Fibroblast of peridontal ligament (primary cell): Measurements from ENCODE around the gene PDZRN3.
A peak's percentile ranks its signal among the peaks of the same experiment; 100 is the strongest.

Experiments used
- DNase-seq: peaks from one replicate; pipeline ENCODE4 v3.0.0-alpha.2; 2010; ENCODE audit errors: extremely low read depth

Gene PDZRN3

DNA sequence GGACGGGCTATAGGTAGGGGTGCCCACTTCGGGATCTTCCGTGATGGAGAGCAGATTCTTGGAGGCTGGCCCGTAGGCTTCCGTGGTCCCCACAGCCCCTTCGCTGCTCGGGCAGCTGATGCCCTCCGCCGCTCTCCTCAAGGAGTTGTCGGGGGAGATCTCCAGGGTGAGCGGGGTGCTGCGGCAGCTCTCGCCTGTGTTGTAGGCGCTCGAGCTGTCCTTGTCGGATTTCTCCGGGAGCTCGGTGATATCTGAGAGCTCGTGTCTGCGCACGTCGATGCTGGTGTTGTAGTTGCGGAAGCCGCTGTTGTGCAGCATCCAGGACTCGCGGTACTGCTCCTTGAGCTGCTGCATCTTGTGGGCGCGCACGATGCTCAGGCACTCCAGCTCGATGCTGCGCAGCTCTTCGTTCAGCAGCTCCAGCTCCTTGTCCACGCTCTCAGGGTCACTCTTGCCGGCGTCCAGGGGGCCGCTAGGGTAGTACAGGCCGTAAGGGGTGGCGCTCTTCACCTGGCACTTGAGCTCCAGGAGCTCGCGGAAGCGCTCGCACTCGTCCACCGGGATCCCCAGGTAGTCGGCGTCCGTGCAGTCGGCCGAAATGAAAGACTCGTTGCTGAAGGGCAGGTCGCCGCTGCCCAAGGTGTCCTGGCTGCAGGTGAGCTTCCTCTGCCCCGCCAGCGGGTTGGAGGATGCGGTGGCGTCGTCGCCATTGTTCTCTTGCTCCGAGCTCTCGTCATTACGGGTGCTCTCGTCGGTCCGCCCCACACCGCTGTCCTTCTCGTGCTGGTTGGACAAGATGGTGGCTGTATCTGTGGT is 240.4 kb downstream of the PDZRN3 start:
- DNase-seq, result no peak

DNA sequence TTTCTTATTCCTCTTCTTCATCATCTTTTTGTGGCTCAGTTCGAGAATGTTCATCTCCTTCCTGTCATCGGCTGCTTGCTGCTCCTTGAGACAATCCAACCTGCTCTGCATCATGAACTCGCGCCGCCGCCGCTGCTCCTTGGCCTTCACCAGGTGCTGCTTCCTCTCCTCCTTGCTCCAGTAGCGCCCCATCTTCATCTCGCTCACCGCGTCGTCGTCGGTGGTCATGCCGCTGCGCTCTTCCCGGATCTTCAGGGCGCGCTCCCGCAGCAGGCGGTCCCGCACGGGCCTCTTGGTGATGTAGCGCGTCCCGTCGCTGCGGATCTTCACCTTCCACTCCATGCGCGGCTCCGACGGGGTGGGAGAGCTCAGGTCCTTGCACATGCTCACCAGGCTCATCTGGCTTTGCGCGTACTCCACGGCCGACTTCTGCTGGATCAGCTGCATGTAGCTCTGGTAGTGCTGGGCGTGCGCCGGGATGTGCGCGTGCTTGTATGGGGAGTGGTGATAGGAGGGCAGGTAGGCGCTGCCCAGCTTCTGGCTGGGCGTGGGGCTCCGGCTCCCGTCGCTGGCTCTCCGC is 241.2 kb downstream of the PDZRN3 start:
- no peak for DNase-seq

DNA sequence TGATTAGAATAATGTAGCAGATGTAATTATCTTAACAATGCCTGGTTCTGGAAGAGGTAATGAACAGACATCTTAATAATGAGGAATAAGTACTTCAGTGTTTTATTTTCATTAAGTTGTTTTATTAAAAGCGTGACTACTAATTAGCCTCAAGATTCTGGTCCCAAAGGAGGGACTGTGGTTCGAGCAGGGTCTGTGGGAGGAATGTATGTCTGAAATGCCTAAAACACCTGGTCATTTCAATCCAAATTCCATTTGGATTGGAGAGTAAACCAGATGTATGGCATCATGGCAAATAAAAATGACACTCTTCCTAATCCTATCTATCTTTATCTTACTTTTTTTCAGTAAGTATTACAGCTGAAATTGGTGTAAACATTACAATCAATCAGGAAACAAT is 243.2 kb downstream of the PDZRN3 start:
- no peak for DNase-seq

DNA sequence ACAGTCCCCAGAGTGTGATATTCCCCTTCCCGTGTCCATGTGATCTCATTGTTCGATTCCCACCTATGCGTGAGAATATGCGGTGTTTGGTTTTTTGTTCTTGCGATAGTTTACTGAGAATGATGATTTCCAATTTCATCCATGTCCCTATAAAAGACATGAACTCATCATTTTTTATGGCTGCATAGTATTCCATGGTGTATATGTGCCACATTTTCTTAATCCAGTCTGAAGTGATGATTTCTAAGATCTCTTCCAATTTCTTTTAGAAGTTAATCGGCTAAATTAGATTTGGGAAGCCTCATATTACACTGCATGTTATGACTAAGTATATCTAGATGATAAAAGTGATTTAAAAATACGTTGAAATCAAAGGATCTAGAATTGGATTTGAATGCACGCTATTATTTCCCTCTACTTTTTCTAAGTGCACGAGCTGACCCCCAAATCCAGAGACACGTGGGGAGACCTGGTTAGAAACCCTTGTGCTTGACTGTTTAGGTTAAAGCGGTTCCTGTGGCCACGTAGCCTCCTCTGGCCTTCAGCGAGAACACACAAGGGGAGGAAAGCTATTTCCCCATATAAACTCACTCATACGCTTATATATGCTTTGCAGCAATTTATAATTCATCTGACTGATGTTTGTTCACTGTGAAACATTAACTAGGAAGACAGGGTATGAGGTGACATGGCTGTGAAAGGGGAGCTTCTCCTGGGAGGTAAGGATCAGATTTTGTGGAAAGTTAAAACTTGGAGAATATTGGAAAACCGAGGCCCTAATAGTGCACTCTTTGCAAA is 243.8 kb downstream of the PDZRN3 start:
- DNase-seq, result no peak

DNA sequence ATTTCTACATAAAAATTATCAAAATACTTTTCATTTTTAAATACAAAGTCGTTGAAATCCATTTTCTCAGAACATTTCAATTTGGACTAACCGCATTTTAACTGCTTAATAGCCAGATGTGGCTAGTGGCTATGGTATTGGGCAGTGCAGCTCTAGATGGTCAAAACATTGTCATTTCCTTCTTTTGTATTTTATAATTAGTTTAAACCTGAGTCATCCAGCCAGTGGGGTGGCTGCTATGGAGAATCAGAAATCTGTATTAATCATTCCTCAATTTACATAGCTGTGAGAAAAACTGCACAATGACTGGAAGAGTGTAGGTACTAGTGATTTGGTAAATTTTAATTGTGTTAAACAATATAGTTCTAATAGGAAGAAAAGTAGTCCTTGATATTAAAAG is 245.3 kb downstream of the PDZRN3 start:
- no peak for DNase-seq

DNA sequence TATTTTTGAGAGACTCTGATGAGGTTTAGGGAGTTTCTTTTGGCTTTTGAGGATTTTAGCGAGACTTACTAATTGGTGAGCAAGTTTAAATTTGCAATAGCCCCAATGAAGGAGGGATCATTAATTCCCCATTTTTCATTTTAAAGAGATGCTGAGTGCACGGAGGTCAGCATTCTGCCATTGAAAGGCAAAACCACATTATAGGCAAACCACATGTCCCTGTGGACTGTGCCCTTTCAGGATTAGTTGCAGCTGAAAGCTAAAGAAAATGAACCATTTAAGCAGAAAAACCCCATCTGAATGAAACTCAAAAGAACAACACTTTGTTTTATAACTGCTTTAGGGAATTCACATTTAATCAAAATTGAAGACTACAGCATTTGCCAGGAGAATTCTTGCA is 246.5 kb downstream of the PDZRN3 start:
- peak; percentile 37 for DNase-seq

DNA sequence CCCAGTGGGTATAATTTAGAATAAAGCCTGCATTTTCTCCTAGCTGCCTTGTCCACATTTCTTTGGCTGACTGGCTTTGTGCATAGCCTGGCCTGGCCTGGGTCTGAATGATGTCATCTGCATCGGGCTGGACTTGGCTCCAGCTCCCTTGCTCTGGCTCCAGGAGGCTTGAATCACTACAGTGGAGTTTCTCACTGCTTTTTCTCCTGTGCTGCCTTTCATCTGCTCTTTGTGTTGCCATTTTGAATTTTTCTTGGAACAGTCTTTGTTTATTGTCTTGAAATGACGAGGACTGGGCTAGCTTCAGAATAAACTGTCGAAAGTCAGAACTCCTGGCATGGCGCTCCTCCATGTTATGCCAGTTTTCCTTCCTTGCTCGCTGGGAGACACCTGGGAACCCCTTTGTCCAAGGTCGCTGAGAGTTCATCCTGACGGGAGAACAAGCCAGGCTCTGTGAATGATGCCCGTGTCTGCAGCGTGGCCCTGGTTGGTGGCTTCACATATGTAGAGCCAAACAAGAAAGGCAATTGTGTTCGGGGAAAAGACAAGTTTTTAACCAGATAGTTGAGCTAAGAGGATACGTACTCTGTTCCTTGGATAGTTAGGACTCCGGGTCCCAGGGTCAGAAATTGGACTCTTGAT is 258.9 kb downstream of the PDZRN3 start:
- DNase-seq, result peak; percentile 67

DNA sequence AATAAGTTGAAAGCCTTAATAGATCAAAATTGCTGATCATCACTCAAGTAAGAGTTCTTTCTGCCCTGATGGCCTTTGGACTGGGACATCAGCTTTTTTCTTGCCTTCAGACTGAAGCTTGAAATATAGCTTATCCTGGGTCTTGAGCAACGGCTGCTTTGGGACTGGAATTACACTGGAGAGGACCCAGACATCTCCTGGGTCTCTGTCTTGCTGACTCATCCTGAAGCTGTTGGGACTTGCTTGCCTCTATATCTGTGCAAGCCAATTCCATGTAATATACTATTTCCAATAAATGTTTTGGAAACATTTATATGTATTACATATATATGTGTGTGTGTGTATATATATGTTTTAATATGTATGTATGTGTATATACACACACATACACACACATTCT is 260.2 kb downstream of the PDZRN3 start:
- no peak for DNase-seq

DNA sequence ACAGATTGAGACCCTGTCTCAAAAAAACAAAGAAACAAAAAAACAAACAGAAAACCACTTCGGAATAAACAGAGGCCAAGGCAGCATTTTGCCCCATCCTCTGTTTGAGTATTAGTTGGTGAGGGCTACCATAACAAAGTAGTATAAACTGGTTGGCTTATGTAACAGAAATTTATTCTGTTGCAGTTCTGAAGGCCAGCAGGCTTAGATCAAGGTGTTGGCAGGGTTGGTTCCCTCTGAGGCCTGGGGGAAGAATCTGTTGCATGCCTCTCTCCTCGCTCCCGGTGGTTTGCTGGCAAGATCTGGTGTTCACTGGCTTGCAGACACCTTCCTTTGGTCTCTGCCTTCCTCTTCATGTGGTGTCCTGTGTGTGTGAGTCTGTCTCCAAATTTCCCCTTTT is 261.6 kb downstream of the PDZRN3 start:
- no peak for DNase-seq

DNA sequence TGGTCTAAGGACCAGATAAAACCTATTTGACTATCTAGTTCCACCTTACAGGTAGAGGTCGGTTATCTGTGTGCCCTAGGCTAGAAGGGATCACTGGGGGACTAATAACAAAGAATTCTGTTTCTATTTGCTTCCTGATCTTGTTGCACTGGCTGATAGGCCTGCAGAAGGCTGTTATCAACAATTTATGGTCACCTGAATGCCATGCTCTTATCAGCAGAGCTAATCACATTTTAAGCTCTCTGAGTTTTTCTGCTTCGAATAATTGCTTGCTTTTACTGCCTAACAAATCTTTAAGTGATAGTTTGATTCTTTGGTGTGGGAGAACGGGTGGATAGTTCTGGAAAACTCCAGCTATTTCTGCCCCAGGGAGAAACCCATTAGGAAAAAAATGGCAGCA is 263.1 kb downstream of the PDZRN3 start:
- DNase-seq, result no peak

DNA sequence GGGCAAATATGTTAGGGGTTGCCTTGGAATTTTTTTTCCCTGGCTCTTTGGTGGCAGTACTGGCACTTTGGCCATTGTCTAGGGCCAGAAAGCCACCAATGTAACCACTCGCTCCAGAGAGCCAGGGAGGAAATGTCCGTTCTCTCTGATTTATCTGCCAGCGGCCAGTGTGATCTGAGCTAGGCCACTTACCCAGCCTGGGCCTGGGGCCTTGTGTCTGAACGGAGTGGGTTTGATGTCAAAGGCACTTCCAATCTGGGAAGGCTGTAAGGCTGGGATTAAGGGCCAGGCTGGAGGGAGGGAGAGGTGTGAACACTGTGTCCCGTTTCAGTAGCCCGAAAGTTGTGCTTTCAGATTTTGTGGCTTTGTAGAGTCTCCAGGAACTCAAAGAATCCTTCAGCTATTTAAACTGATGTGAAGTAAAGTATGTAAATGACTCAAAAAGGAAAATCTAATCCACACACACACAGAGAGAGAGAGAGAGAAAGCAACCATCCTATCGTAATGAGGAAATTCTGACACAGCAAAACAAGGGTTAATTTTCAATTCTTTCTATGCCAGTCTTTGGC is 271.0 kb downstream of the PDZRN3 start:
- peak; percentile 39 for DNase-seq

DNA sequence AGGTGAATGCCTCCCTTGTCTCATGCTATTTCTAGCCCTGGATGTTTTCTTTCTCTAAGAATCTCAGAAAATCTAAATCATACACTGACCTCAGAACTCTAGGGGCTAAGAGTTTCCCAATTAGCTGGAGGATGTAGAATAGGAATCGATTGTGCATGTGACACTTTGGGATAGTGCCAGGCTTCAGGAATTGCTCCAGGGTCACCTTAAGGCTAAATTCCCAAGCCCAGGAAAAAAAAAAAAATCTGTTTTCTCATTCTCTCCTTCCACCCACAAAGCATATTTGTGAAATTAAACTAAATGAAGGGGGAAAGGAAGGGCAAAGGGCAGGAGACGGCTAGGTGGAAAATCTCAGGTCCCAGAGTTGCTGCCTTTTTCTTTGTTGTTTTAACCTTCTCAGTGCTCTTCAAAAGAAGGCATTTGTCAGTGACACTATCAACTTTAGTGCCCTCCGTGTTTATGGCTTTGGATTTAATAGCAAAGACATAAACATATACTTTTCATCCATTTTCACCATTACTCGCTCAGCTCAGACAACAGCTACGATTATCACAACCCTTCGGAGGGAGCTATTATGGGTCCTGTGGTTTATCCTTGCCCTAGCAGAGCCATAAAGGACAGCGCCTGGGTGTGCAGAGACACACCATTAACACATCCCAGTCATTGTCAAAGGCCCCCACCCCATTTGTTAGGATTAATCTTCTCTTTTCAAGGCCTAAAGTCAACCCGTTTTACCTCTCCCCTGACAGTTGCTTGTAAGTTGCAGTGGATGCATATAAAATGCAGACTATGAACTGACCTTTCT is 271.7 kb downstream of the PDZRN3 start:
- no peak for DNase-seq

DNA sequence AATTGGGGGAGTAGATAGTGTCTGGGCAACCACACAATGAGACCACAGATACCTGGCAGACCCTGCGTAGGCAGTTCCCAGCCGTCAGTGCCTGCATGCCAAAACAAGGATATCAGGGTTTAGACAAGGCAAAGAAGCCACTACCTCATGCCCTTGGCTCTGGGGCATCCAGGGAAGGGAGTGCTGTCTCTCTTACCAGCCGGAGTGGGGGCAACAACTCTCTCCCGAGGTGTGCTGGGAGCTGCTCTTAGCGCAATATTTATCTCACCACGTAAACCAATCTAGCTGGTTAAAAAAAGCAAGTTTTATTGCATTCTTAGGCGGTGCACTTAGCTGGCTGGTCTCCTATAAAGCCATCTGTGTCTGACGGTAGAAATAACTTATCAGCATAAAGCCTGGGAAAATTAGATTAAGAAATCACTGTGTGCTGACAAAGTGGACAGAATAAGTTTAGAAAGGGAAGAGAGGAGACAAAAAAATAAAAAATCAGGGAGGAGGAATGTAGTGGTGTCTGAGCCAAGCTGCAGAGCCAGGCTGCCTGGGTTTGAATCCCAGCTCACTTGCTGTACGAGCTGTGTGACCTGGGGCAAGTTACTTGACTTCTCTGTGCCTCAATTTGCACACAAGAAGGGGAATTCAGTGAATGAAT is 273.2 kb downstream of the PDZRN3 start:
- no peak for DNase-seq

DNA sequence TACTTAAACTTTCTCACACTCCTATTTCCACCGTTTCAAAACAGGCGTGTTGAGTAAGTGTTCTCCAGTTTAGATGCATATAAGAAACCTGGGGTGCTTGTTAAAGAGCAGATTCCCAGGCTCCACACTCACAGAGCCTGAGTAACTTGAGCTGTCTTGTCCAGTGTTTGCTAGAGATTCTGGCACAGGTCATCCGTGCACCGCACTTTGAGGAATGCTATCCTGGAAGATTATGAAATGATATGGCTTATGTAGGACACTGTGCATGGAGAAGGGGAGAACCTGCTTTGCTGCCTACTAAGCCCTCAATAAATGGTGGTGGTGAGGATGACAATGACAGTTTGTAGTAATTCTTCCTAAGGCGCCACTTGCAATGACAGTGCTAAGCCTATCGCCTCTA is 273.7 kb downstream of the PDZRN3 start:
- DNase-seq, result no peak

DNA sequence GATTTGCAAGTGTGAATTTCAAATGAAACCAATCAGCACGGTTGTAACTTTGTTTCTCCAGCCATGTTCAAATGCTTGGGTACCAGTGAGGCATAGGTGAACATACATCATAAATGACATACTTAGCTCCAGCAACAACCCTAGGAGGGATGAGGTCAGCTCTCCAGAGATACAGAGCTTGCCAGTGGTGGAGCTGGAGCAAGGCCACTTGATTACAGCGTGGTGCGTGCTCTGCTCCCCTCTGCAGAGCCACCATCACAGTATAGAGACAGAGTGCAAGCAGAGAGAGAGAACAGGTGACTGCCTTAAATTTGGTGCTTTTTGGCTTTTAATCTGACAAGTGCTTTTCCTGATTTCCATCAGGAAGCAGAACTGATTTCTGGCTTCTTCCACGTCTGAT is 275.1 kb downstream of the PDZRN3 start:
- DNase-seq, result no peak

DNA sequence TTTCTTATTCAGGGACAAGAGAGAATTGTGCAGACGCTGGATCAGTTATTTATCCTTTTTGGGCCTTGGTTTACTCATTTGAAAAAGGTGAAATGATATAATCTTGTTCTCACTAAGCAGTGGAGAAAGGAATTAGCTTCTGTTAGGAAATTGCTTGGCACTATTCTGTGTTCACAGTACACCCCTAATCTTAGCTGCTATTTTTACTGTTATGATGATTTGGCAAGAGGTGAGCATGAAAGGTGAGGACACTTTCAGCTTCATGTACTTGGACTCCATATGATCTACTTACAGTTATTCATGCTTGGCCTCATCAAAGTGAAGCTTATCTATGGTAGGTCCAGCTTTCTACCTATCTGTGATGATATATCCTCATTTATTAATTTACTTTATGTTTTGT is 282.7 kb downstream of the PDZRN3 start:
- no peak for DNase-seq

DNA sequence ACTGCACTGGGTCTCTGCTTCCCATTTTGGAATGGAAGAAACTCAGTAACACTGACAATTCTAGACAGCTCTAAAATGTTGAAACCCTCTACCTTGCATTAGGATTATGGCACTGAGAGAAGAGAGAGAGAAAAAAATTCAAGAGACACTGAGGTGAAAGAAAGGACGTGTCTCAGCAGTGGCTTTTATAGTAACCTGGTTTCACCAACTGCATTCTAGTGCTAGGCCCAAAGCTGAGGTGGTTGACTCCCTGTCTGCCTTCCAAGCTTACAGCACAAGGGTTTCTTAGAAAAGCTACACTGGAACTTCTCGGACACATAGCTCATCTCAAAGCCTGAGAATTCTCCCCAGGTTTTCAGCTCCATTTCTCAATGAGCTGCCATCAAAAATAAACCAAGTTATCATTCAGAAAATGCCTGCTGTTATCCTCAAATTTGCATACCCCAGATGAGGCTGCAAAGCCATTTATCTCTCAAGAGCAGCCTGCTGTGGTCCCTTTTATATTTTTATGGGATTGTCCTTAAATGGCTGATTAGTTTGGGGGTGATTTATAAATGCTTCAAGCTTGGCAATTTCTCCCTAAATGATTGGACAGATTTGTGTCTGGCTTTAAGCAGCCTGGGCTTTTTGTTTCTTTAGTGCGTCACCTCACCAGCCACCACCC is 283.3 kb downstream of the PDZRN3 start:
- no peak for DNase-seq

DNA sequence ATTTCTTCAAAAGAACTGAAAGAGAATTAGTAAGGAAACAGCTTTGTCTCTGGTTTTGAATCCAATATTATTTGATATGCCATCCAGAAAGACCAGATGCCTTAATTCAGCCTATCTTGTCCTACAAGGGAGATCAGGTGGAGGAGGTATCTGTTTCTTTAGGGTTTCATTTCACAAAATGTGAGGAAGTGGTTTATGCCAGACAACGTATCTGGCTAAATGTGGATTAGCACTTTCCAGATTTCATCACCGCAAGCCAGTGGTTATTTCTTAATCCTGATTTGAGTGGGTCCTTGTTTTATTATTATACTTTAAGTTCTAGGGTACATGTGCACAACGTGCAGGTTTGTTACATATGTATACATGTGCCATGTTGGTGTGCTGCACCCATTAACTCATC is 292.2 kb downstream of the PDZRN3 start:
- no peak for DNase-seq
